GM12873 (cell line): ENCODE measurements around the gene RNF130.

Experiments
- CTCF ChIP-seq: IDR thresholded peaks from 2 replicates; pipeline ENCODE4 v1.5.1; 2012; ENCODE audit warnings: low read depth, mild to moderate bottlenecking, moderate library complexity, low read length, control low read depth; ENCODE audit not compliant: insufficient read depth; ENCODE audit errors: missing control alignments

Gene RNF130

GRCh38 chr5:180054226-180054625 lies 17.3 kb downstream of the RNF130 start:
- TF ChIP-seq CTCF = no peak

- no peak for TF ChIP-seq CTCF
Measured at GRCh38 chr5:180053061-180053602, 18.4 kb downstream of the RNF130 start.

- no peak for TF ChIP-seq CTCF
Measured at GRCh38 chr5:180052211-180052818, 19.2 kb downstream of the RNF130 start.

- no peak for TF ChIP-seq CTCF
Measured at GRCh38 chr5:180050121-180050940, 21.2 kb downstream of the RNF130 start.

- no peak for TF ChIP-seq CTCF
Measured at GRCh38 chr5:180049185-180049548, 22.4 kb downstream of the RNF130 start.

GRCh38 chr5:180047667-180048066 lies 23.9 kb downstream of the RNF130 start:
- TF ChIP-seq CTCF = no peak

- TF ChIP-seq CTCF = no peak
Measured at GRCh38 chr5:180046656-180047055, 24.9 kb downstream of the RNF130 start.
